HepG2 (cell line): ENCODE measurements around the gene ZBTB45. TPM values are rescaled to one million over a fixed set of nuclear protein-coding genes. Genes with fewer than 3 reads are reported as not detected.
A peak's percentile ranks its signal among the peaks of the same experiment; 100 is the strongest.

Experiments
- ATAC-seq: fragments of 200-7000 bp; cut with Tn5 transposase; 3 replicates; pipeline ENCODE4 v1.9.1; 2020; ENCODE audit warnings: mild to moderate bottlenecking, moderate library complexity
- BruUV-seq: library from RNA; stranded (reverse); fragments of 400-500 nt; replicated peaks from 2 replicates; lab custom pipeline; 2021; lab: Mats Ljungman, UMichigan
- CTCF ChIA-PET: fragments of 300-600 bp; formaldehyde crosslinking; extraction: SDS; loops from one replicate; lab custom pipeline; 2021; ENCODE audit warnings: low total read pairs, inconsistent platforms, low intra/inter-chr PET ratio; lab: Yijun Ruan, JAX
- POLR2A ChIA-PET: fragments of 350-600 bp; sonication (Branson Sonifier 250); formaldehyde crosslinking; loops from one replicate; lab custom pipeline; 2020; ENCODE audit warnings: antibody characterized with exemption, inconsistent platforms; lab: Yijun Ruan, JAX
- DNase-seq: peaks from one replicate; pipeline ENCODE4 v3.0.0-alpha.2; 2015; ENCODE audit warnings: low spot score
- FAIRE-seq: peaks from 3 replicates; lab custom pipeline; 2011; peaks lifted over from hg19 to GRCh38; lab: Jason Lieb, UNC
- H2AFZ ChIP-seq: one replicate; pipeline ENCODE4 v1.6.1; 2011; ENCODE audit warnings: low read length, inconsistent platforms
- H3K27ac ChIP-seq: fragments of 300-600 bp; 3 replicates; pipeline ENCODE4 v1.8.0; 2011; ENCODE audit warnings: mixed run types, mild to moderate bottlenecking, mixed read lengths, low read length, inconsistent platforms; ENCODE audit not compliant: insufficient read depth; ENCODE audit errors: extremely low read length
- H3K27me3 ChIP-seq, 2 experiments: fragments of 200-600 bp in 1 of 2; 2 replicates in 1 of 2; 3 replicates in 1 of 2; pipeline versions ENCODE4 v1.6.0 to v1.8.0; 2011; ENCODE audit warnings: low read length in 2 of 2, mild to moderate bottlenecking in 2 of 2, moderate library complexity in 2 of 2, inconsistent platforms in 1 of 2; ENCODE audit not compliant: insufficient read depth in 2 of 2, control insufficient read depth in 1 of 2
- H3K36me3 ChIP-seq, 2 experiments: fragments of 200-600 bp in 1 of 2; replicated peaks in 1 of 2; 2 replicates in 1 of 2; 3 replicates in 1 of 2; pipeline versions ENCODE4 v1.5.1 to v1.8.0; 2011; ENCODE audit warnings: low read length in 2 of 2, inconsistent platforms in 1 of 2; ENCODE audit not compliant: insufficient read depth in 2 of 2, control insufficient read depth in 1 of 2
- H3K4me1 ChIP-seq: 2 replicates; pipeline ENCODE4 v1.5.1; 2012; ENCODE audit warnings: low read length, inconsistent platforms; ENCODE audit not compliant: insufficient read depth
- H3K4me2 ChIP-seq: 2 replicates; pipeline ENCODE4 v1.6.0; 2011; ENCODE audit warnings: low read depth, low read length, inconsistent platforms
- H3K4me3 ChIP-seq, 3 experiments: fragments of 200-600 bp in 1 of 3; sonication (generic), shearing (Covaris generic) in 1 of 3; replicated peaks in 1 of 3; 2 replicates each; pipeline ENCODE4 v1.5.1; 2011 to 2016; ENCODE audit warnings: low read length in 3 of 3, inconsistent platforms in 2 of 3, low read depth in 2 of 3, mild to moderate bottlenecking in 2 of 3, control low read depth in 1 of 3, mixed read lengths in 1 of 3; ENCODE audit not compliant: insufficient read depth in 1 of 3
- H3K79me2 ChIP-seq: one replicate; pipeline ENCODE4 v1.6.1; 2011; ENCODE audit warnings: low read length, inconsistent platforms; ENCODE audit not compliant: insufficient read depth
- H3K9ac ChIP-seq: 2 replicates; pipeline ENCODE4 v1.6.0; 2011; ENCODE audit warnings: mild to moderate bottlenecking, low read depth, low read length, inconsistent platforms; ENCODE audit not compliant: insufficient read depth
- H3K9me3 ChIP-seq: 2 replicates; pipeline ENCODE4 v1.5.1; 2012; ENCODE audit warnings: mild to moderate bottlenecking, low read length
- H4K20me1 ChIP-seq: 2 replicates; pipeline ENCODE4 v1.6.0; 2011; ENCODE audit warnings: inconsistent platforms, mild to moderate bottlenecking, low read length, moderate library complexity; ENCODE audit not compliant: insufficient read depth
- BCL6 ChIP-seq: IDR thresholded peaks from 2 replicates; pipeline ENCODE4 v1.6.1; 2016; ENCODE audit warnings: missing genetic modification reagents, missing compliant biosample characterization
- HOXA5 ChIP-seq: sonication (generic); formaldehyde crosslinking; IDR thresholded peaks from 2 replicates; pipeline ENCODE4 v1.4.0; 2020; ENCODE audit warnings: missing genetic modification reagents
- KMT2A ChIP-seq: sonication (generic); formaldehyde crosslinking; IDR thresholded peaks from 2 replicates; pipeline ENCODE4 v1.4.0; 2020; ENCODE audit warnings: missing genetic modification reagents
- MEIS2 ChIP-seq: sonication (generic); formaldehyde crosslinking; IDR thresholded peaks from 2 replicates; pipeline ENCODE4 v1.9.0; 2021; ENCODE audit warnings: mild to moderate bottlenecking, missing genetic modification reagents
- MTA1 ChIP-seq: sonication (generic); formaldehyde crosslinking; IDR thresholded peaks from 2 replicates; pipeline ENCODE4 v1.4.0; 2020; ENCODE audit warnings: missing genetic modification reagents, mild to moderate bottlenecking, borderline replicate concordance
- PHF21A ChIP-seq: sonication (generic); formaldehyde crosslinking; IDR thresholded peaks from 2 replicates; pipeline ENCODE4 v1.5.0; 2020; ENCODE audit warnings: mild to moderate bottlenecking, missing genetic modification reagents
- PRMT3 ChIP-seq: sonication (generic); formaldehyde crosslinking; IDR thresholded peaks from 2 replicates; pipeline ENCODE4 v1.8.1; 2022; ENCODE audit warnings: low read depth, mild to moderate bottlenecking, moderate library complexity, missing genetic modification reagents, borderline replicate concordance
- SAP130 ChIP-seq: IDR thresholded peaks from 2 replicates; pipeline ENCODE4 v1.6.1; 2016; ENCODE audit warnings: low read depth
- SIN3B ChIP-seq: fragments of 150-350 bp; IDR thresholded peaks from 2 replicates; pipeline ENCODE4 v1.6.1; 2014; ENCODE audit warnings: low read length
- ZFX ChIP-seq: sonication (generic); formaldehyde crosslinking; IDR thresholded peaks from 2 replicates; pipeline ENCODE4 v1.4.0; 2020; ENCODE audit warnings: mild to moderate bottlenecking, low read depth, missing genetic modification reagents, moderate library complexity
- ZNF292 ChIP-seq: sonication (generic); formaldehyde crosslinking; IDR thresholded peaks from 2 replicates; pipeline ENCODE4 v1.8.1; 2022; ENCODE audit warnings: mild to moderate bottlenecking, low read depth, missing genetic modification reagents, borderline replicate concordance
- ZNF383 ChIP-seq: sonication (generic); formaldehyde crosslinking; IDR thresholded peaks from 2 replicates; pipeline ENCODE4 v1.4.0; 2020; ENCODE audit warnings: missing genetic modification reagents, mild to moderate bottlenecking, borderline replicate concordance
- ZNF7 ChIP-seq: IDR thresholded peaks from 2 replicates; pipeline ENCODE4 v1.6.1; 2016; ENCODE audit warnings: missing biosample characterization, missing genetic modification reagents
- WGBS: methylation state at CpG from one replicate; pipeline ENCODE4 v1.1.6; 2017; ENCODE audit warnings: low lambda C conversion rate; 5-methylcytosine and 5-hydroxymethylcytosine counted together
- in situ Hi-C: cut with HindIII; loops from 2 replicates; pipeline ENCODE4 v1.10.0; 2017; ENCODE audit warnings: low pct_unique_long_range_greater_than_20kb; ENCODE audit not compliant: extremely low pct_ligation_motif_present
- intact Hi-C: fragments of 100-400 bp; cut with micrococcal nuclease; formaldehyde crosslinking; loops from one replicate; pipeline ENCODE4 v1.10.0; 2022; ENCODE audit not compliant: unreplicated experiment
- polyA plus RNA-seq, 8 experiments: library from polyadenylated mRNA; depleted of rRNA in 3 of 8; stranded (reverse) in 7 of 8; unstranded in 1 of 8; fragments of >200 nt; fragmentation: Illumina TruSeq in 4 of 8; extraction: Trizol in 4 of 8; gene quantifications; 2 replicates each; pipeline versions ENCODE4 v1.2.1 to v1.2.3, GENCODE V29; 2011 to 2016; ENCODE audit warnings: low read depth in 4 of 8, missing spikeins in 1 of 8, mixed read lengths in 1 of 8; ENCODE audit not compliant: insufficient read depth in 1 of 8
- total RNA-seq, 5 experiments: library from RNA; depleted of rRNA; stranded (reverse); fragments of >200 nt; fragmentation: Illumina TruSeq; extraction: Trizol; gene quantifications; 2 replicates each; pipeline ENCODE4 v1.2.3, GENCODE V29; 2016; ENCODE audit warnings: low read depth in 1 of 5
- TF ChIP-seq, protein P1 (sequence below): sonication (generic); formaldehyde crosslinking; IDR thresholded peaks from 2 replicates; pipeline ENCODE4 v1.4.0; 2020; ENCODE audit warnings: mild to moderate bottlenecking, missing genetic modification reagents, borderline replicate concordance
- TF ChIP-seq, protein P2 (sequence below): sonication (generic); formaldehyde crosslinking; IDR thresholded peaks from 2 replicates; pipeline ENCODE4 v1.4.0; 2020; ENCODE audit warnings: missing genetic modification reagents
- TF ChIP-seq, protein P3 (sequence below): sonication (generic); formaldehyde crosslinking; IDR thresholded peaks from 2 replicates; pipeline ENCODE4 v1.4.0; 2020; ENCODE audit warnings: missing genetic modification reagents

The ZBTB45 gene
- total and polyA plus RNA-seq, 2 of the 13 experiments (the other 11 are each of a cell fraction or from before 2014, with no cell fraction given), result 3.0 to 3.7 TPM

DNA sequence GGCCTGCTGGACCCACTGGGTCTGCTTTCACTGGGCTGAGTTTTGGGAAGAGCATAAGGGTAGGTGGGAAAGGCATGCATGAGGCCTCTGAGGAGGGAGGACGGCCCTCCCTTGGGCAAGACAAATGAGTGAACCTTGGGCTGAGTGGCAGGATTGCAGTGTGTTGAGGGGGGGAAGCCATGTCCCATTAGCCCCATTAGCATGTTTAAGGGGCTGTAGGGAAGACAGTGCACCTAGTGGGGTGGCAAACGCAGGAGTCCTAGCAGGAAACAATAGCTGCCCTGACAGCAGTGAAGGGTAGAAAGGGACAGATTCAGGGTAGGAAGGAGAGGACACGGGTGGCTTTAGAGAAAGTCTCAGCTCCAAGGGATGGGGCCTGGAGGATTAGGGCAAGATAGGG is 3.1 kb upstream of the ZBTB45 start:
- in situ Hi-C loops, result no loop called here
- H3K4me2 ChIP-seq, result no peak overlapping the region
- 31% methylated on average over 3 of the region's 3 CpGs for WGBS
- H3K9me3 ChIP-seq, result no peaks in the 10 kb centered on the region
- ATAC-seq (no peak), DNase-seq (no peak), FAIRE-seq (no peak)
- no peak overlapping the region for H3K4me3 ChIP-seq
- ChIA-PET POLR2A (interaction anchor here (1.0 to 4.1 kb wide), 2 partner anchors 12 to 37 kb away, joined by 3 to 21 read pairs; partner anchors contain the start of gene SLC27A5), CTCF (no interaction called here)
- intact Hi-C loops, result no loop called here
- no peaks in the 10 kb centered on the region for H3K36me3 ChIP-seq
- no peak overlapping the region for H3K27ac ChIP-seq
- H3K9ac ChIP-seq, result no peak overlapping the region
- H2AFZ ChIP-seq, result no peak overlapping the region
- peaks cover 12% of the 10 kb centered on the region for H3K79me2 ChIP-seq
- peak; percentile 74 for TF ChIP-seq ZNF7 (CRISPR knock-in tag)
- no peak for TF ChIP-seq SAP130 (CRISPR knock-in tag)
- BruUV-seq, result no TSS peak
- H4K20me1 ChIP-seq, result no peaks in the 10 kb centered on the region
- H3K4me1 ChIP-seq, result peaks cover 15% of the 10 kb centered on the region
- peaks cover 0 to 1% of the 10 kb centered on the region in 2 experiments; a peak in 1 of 5 replicates for H3K27me3 ChIP-seq

DNA sequence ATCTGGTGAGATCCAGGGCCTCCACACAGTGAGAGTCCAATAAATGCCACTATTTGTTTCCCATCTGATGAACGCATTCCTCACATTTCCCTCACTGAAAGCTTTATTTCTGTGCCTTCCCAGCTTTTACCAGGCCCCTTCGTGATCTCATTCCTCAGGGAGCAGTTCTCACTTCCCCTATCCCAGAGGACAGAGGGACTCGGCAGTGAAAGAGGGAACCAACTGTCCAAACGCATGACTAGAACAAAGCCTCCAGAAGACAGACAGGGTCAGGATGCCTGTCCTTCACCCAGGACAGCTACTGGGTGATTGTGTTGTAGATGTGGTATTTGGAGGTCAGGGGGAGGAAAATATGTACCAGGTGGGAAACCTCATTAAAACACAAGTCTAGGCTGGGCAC is 2.0 kb upstream of the ZBTB45 start:
- Histone ChIP-seq H3K4me2 (no peak overlapping the region), H4K20me1 (no peaks in the 10 kb centered on the region), H3K9me3 (no peaks in the 10 kb centered on the region), H3K9ac (no peak overlapping the region), H3K4me1 (peaks cover 18% of the 10 kb centered on the region), H3K36me3 (peaks cover 1 to 3% of the 10 kb centered on the region in 2 experiments; a peak in 3 of 5 replicates), H2AFZ (no peak overlapping the region), H3K4me3 (no peak overlapping the region), H3K79me2 (peaks cover 16% of the 10 kb centered on the region), H3K27ac (no peak overlapping the region), H3K27me3 (peaks cover 0 to 1% of the 10 kb centered on the region in 2 experiments; a peak in 1 of 5 replicates)
- intact Hi-C loops, result no loop called here
- CTCF ChIA-PET, result no interaction called here
- ATAC-seq (no peak), DNase-seq (no peak), FAIRE-seq (no peak)
- in situ Hi-C loops, result no loop called here
- 61% methylated on average over 4 of the region's 4 CpGs for WGBS
- no TSS peak for BruUV-seq
- POLR2A ChIA-PET, result interaction anchor here (1.0 to 4.1 kb wide), 4 partner anchors 11 to 38 kb away, joined by 3 to 59 read pairs (median 13); partner anchors contain the start of genes CHMP2A, SLC27A5 and TRIM28
- TF ChIP-seq ZNF383 (no peak), PRMT3 (CRISPR knock-in tag) (no peak), MEIS2 (CRISPR knock-in tag) (no peak), MTA1 (CRISPR knock-in tag) (no peak), ZNF292 (CRISPR knock-in tag) (no peak), SIN3B (no peak), ZFX (CRISPR knock-in tag) (no peak), PHF21A (CRISPR knock-in tag) (no peak), BCL6 (no peak), KMT2A (CRISPR knock-in tag) (no peak), HOXA5 (CRISPR knock-in tag) (no peak)
- TF ChIP-seq, protein P1, sequence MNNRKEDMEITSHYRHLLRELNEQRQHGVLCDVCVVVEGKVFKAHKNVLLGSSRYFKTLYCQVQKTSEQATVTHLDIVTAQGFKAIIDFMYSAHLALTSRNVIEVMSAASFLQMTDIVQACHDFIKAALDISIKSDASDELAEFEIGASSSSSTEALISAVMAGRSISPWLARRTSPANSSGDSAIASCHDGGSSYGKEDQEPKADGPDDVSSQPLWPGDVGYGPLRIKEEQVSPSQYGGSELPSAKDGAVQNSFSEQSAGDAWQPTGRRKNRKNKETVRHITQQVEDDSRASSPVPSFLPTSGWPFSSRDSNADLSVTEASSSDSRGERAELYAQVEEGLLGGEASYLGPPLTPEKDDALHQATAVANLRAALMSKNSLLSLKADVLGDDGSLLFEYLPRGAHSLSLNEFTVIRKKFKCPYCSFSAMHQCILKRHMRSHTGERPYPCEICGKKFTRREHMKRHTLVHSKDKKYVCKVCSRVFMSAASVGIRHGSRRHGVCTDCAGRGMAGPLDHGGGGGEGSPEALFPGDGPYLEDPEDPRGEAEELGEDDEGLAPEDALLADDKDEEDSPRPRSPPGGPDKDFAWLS (CRISPR knock-in tag), result no peak
- TF ChIP-seq, protein P2, sequence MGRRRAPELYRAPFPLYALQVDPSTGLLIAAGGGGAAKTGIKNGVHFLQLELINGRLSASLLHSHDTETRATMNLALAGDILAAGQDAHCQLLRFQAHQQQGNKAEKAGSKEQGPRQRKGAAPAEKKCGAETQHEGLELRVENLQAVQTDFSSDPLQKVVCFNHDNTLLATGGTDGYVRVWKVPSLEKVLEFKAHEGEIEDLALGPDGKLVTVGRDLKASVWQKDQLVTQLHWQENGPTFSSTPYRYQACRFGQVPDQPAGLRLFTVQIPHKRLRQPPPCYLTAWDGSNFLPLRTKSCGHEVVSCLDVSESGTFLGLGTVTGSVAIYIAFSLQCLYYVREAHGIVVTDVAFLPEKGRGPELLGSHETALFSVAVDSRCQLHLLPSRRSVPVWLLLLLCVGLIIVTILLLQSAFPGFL, result no peak
- TF ChIP-seq, protein P3, sequence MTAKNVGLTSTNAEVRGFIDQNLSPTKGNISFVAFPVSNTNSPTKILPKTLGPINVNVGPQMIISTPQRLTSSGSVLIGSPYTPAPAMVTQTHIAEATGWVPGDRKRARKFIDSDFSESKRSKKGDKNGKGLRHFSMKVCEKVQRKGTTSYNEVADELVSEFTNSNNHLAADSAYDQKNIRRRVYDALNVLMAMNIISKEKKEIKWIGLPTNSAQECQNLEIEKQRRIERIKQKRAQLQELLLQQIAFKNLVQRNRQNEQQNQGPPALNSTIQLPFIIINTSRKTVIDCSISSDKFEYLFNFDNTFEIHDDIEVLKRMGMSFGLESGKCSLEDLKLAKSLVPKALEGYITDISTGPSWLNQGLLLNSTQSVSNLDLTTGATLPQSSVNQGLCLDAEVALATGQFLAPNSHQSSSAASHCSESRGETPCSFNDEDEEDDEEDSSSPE (CRISPR knock-in tag), result no peak
